Endothelial cell of umbilical vein (primary cell): ENCODE data around the gene SLC38A11. TPM values are rescaled to one million over a fixed set of nuclear protein-coding genes. Genes with fewer than 3 reads are reported as not detected.

Experiments
- BruUV-seq: library from RNA; stranded (reverse); fragments of 400-500 nt; replicated peaks from 2 replicates; lab custom pipeline; 2021; lab: Mats Ljungman, UMichigan
- CTCF ChIA-PET: fragments of 300-600, 350-600 bp; sonication (Branson Sonifier 250); formaldehyde crosslinking; loops from one replicate; lab custom pipeline; 2021; ENCODE audit warnings: antibody characterized with exemption, inconsistent platforms; lab: Charles Lee
- POLR2A ChIA-PET: fragments of 300-600, 350-600 bp; sonication (Branson Sonifier 250); formaldehyde crosslinking; loops from one replicate; lab custom pipeline; 2021; ENCODE audit warnings: antibody characterized with exemption, inconsistent platforms; lab: Charles Lee
- DNase-seq: peaks from one replicate; pipeline ENCODE4 v3.0.0-alpha.2; 2011; ENCODE audit warnings: low read depth, low spot score
- FAIRE-seq: peaks from 2 replicates; lab custom pipeline; 2011; peaks lifted over from hg19 to GRCh38; lab: Jason Lieb, UNC
- H2AFZ ChIP-seq: 2 replicates; pipeline ENCODE4 v1.6.0; 2012; ENCODE audit warnings: low read depth, low read length, control low read depth, inconsistent platforms
- H3K27ac ChIP-seq: 2 replicates; pipeline ENCODE4 v1.5.1; 2011; ENCODE audit warnings: low read depth, mild to moderate bottlenecking, control low read depth, low read length, moderate library complexity; ENCODE audit not compliant: insufficient read depth
- H3K27me3 ChIP-seq, 2 experiments: 2 replicates each; pipeline versions ENCODE4 v1.6.0 to v1.6.1; 2011; ENCODE audit warnings: low read length in 2 of 2, mixed read lengths in 1 of 2; ENCODE audit not compliant: control insufficient read depth in 2 of 2, insufficient read depth in 2 of 2
- H3K36me3 ChIP-seq, 2 experiments: 2 replicates in 1 of 2; 3 replicates in 1 of 2; pipeline ENCODE4 v1.5.1; 2011; ENCODE audit warnings: low read length in 2 of 2, mild to moderate bottlenecking in 1 of 2, moderate library complexity in 1 of 2; ENCODE audit not compliant: control insufficient read depth in 2 of 2, insufficient read depth in 2 of 2; ENCODE audit errors: extremely low read depth in 1 of 2
- H3K4me1 ChIP-seq: 3 replicates; pipeline ENCODE4 v1.5.1; 2011; ENCODE audit warnings: mild to moderate bottlenecking, low read length; ENCODE audit not compliant: control insufficient read depth, insufficient read depth; ENCODE audit errors: extremely low read depth
- H3K4me2 ChIP-seq: 2 replicates; pipeline ENCODE4 v1.6.1; 2011; ENCODE audit warnings: low read length, control low read depth, mixed read lengths; ENCODE audit not compliant: insufficient read depth
- H3K4me3 ChIP-seq, 3 experiments: fragments of 200-600 bp in 1 of 3; sonication (generic), shearing (Covaris generic) in 1 of 3; replicated peaks in 1 of 3; 2 replicates each; pipeline ENCODE4 v1.5.1; 2011 to 2016; ENCODE audit warnings: control low read depth in 3 of 3, low read length in 3 of 3, mild to moderate bottlenecking in 2 of 3, inconsistent platforms in 1 of 3, low read depth in 1 of 3, moderate library complexity in 1 of 3; ENCODE audit not compliant: insufficient read depth in 1 of 3
- H3K79me2 ChIP-seq: 2 replicates; pipeline ENCODE4 v1.6.0; 2012; ENCODE audit warnings: low read length, inconsistent platforms; ENCODE audit not compliant: control insufficient read depth, insufficient read depth
- H3K9ac ChIP-seq: replicated peaks from 2 replicates; pipeline ENCODE3; 2011; ENCODE audit warnings: low read length, control low read depth; ENCODE audit not compliant: insufficient read depth; ENCODE audit errors: extremely low read depth
- H3K9me1 ChIP-seq: replicated peaks from 3 replicates; pipeline ENCODE4 v1.6.0; 2011; ENCODE audit warnings: mild to moderate bottlenecking, low read length; ENCODE audit not compliant: control insufficient read depth, insufficient read depth; ENCODE audit errors: extremely low read depth
- H3K9me3 ChIP-seq: replicated peaks from 2 replicates; pipeline ENCODE4 v1.5.1; 2012; ENCODE audit warnings: low read length, inconsistent platforms; ENCODE audit not compliant: control insufficient read depth, insufficient read depth
- H4K20me1 ChIP-seq: replicated peaks from 2 replicates; pipeline ENCODE3; 2011; ENCODE audit warnings: mild to moderate bottlenecking, low read length; ENCODE audit not compliant: control insufficient read depth, insufficient read depth; ENCODE audit errors: extremely low read depth
- FOS ChIP-seq: IDR thresholded peaks from 2 replicates; pipeline ENCODE4 v1.6.1; 2011; ENCODE audit warnings: mild to moderate bottlenecking, low read length, moderate library complexity, borderline replicate concordance; ENCODE audit not compliant: insufficient read depth
- JUN ChIP-seq: IDR thresholded peaks from 2 replicates; pipeline ENCODE4 v1.6.1; 2011; ENCODE audit warnings: borderline replicate concordance, low read depth; ENCODE audit not compliant: insufficient read length, insufficient read depth
- MAX ChIP-seq: IDR thresholded peaks from 2 replicates; pipeline ENCODE4 v1.6.1; 2011; ENCODE audit not compliant: insufficient read depth, insufficient read length
- POLR2AphosphoS5 ChIP-seq: IDR thresholded peaks from 2 replicates; pipeline ENCODE4 v1.6.1; 2012; ENCODE audit warnings: low read depth, mild to moderate bottlenecking, control low read depth, low read length, moderate library complexity; ENCODE audit not compliant: insufficient read depth
- dilution Hi-C: fragments of 300-500 bp; cut with MboI; formaldehyde crosslinking; loops from one replicate; pipeline ENCODE4 v1.15.0; 2019; ENCODE audit warnings: low sequenced_read_pairs; ENCODE audit not compliant: extremely low pct_ligation_motif_present
- intact Hi-C: fragments of 100-400 bp; cut with micrococcal nuclease; formaldehyde crosslinking; loops from one replicate; pipeline ENCODE4 v1.10.0; 2022
- polyA plus RNA-seq, 4 experiments: library from polyadenylated mRNA; depleted of rRNA in 3 of 4; stranded (reverse) in 3 of 4; unstranded in 1 of 4; fragments of >200 nt; gene quantifications; 2 replicates each; pipeline versions ENCODE4 v1.2.1 to v1.2.3, GENCODE V29; 2011 to 2012; ENCODE audit warnings: missing spikeins in 1 of 4
- total RNA-seq: library from RNA; stranded (reverse); gene quantifications from 2 replicates; pipeline ENCODE4 v1.2.3, GENCODE V29; 2021

The SLC38A11 gene
- total and polyA plus RNA-seq, 2 donors (not counting 3 experiments of a cell fraction or from before 2014, with no cell fraction given): not detected

GRCh38 chr2:164897469-164898260 is 57.7 kb downstream of the SLC38A11 start:
- H4K20me1 ChIP-seq: no peaks in the 10 kb centered on the region
- no peaks in the 10 kb centered on the region for H3K36me3 ChIP-seq
- peaks cover 24% of the 10 kb centered on the region for H3K4me1 ChIP-seq
- no peak overlapping the region for H3K9ac ChIP-seq
- no peak overlapping the region for H3K27ac ChIP-seq
- CTCF ChIA-PET: interaction anchor here (1.4 to 2.8 kb wide), 4 partner anchors 10 to 56 kb away, joined by 3 to 13 read pairs (median 7); partner anchors contain the start of gene COBLL1
- H3K9me3 ChIP-seq: no peaks in the 10 kb centered on the region
- H3K79me2 ChIP-seq: no peaks in the 10 kb centered on the region
- no peaks in the 10 kb centered on the region for H3K27me3 ChIP-seq
- peak overlapping the region; percentile 0 for H3K4me2 ChIP-seq
- POLR2A ChIA-PET: no interaction called here
- BruUV-seq: no TSS peak
- no peak overlapping the region for H2AFZ ChIP-seq
- DNase-seq (no peak), FAIRE-seq (no peak)
- H3K4me3 ChIP-seq: no peak overlapping the region
- dilution Hi-C loops: no loop called here
- TF ChIP-seq FOS: no peak
- TF ChIP-seq POLR2AphosphoS5: no peak
- no peak for TF ChIP-seq MAX
- no peak for TF ChIP-seq JUN
- intact Hi-C loops: loop anchor here (5.0 kb wide), 2 partner anchors 55 to 115 kb away; partner anchors contain the start of gene COBLL1
- H3K9me1 ChIP-seq: no peaks in the 10 kb centered on the region
